Stimulated activated CD4-positive, alpha-beta T cell treated with anti-CD3 and anti-CD28 coated beads, TNF-alpha, amount 100 ng/mL, for 1 hour (primary cell): ENCODE measurements around the gene GHRHR.

Experiments used
- DNase-seq, 3 donors: peaks; one replicate each; pipeline ENCODE4 v3.0.0-alpha.2; 2020; ENCODE audit warnings: low read depth in 3 of 3, low spot score in 1 of 3

The GHRHR gene

DNA sequence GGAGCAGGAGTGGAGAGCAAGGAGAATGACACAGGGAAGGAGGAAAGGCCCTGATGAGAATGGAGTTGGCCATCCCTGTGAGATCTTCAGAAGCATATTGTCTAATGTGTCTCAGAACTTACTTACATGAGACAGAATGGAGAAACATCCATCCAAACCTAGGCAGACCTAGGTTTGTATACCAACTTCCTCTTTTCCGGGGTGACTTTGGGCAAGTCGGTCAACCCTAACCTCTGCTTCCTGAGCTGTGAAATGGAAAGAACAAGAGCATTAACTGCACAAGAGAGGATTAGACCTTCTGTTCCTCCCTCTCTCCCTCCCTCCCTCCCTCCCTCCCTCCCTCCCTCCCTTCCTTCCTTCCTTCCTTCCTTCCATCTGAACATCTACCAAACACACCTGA lies 4.5 kb downstream of the GHRHR start:
- no peak for DNase-seq

DNA sequence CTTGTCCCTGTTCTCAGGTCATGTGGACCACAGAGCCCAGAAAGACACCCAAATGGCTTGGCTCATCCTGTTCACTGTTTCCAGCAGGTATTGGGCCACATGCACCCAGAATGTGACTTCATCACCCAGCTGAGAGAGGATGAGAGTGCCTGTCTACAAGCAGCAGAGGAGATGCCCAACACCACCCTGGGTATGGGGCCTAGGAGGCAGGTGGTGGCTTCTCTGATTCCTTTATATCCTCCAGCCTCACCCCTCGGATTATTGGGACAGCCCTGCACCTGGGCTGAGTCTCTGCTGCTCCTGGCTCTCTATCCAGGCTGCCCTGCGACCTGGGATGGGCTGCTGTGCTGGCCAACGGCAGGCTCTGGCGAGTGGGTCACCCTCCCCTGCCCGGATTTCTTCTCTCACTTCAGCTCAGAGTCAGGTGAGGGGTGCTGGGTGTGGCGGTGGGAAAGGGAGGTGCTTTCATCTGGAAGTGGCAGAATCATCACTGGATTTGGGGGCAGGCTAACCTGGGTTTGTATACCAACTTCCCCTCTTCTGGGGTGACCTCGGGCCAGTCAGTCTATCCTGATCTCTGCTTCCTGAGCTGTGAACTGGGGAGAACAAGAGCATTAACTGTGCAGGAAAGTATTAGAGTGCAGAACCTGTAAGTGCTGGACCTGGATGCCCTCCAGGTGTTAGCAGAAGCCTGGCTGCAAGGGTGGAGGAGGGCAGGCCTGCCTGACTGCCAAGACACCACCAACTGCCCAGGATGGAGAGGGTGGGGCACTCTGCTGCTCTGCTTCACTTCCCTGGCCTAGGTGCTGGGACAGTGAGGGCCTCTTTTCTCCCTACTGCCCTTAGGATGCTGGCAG lies 5.2 kb downstream of the GHRHR start:
- DNase-seq: no peak

DNA sequence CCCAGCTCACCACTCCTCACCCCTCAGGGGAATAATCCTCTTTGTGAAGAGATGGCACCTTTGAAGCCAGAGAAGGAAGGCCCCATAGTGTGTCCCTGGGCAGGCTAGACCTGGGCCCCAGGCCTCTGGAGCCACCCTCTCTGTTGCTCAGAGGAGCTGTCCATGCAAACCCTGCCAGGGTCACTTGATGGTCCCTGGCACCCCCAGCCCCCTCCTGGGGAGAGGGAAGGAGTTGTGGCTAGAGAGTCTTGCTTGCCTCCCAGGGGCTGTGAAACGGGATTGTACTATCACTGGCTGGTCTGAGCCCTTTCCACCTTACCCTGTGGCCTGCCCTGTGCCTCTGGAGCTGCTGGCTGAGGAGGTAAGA lies 5.8 kb downstream of the GHRHR start:
- no peak for DNase-seq

DNA sequence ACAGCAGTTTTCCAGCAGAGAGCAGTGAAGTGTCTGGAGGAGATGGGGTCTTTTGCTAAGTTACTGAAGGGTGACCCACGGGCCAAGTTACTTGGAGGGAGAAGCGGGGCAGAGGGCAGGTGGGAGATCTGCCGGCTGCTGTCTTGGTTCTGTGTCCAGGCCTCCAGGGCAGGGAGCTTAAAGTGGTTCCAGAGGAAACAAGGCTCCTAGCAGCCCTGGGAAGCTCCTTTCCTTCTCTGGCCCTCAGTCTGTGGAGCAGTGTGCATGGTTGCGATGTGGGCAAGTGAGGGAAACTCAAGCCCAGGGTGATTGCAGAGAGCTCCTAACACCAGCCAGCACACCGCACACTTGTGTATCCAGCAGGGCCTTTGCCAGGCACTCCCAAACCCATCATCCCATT lies 6.3 kb downstream of the GHRHR start:
- DNase-seq: no peak

DNA sequence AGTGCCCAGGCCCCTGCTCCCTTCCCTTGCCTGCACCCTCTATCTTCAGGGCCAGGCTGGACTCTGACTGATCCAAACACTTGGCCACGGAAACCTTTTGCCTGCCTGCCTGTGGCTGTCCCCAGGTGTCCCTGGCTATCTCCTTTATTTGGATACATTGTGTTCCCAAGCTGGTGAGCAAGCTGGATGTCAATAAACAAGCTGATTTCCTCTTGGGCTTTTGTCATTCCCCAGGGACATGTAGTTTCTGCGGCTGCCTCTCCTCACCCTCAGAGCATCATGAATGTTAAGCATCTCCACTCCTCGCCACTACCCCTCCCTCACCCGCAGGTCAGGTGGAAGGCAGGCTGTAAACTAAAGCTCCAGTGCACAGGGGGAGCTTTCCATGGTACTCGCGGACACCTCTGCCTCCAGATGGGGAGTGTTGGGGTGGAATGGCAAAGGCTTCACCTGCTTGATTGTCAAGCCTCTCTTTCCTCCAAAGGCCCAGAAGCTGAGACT lies 6.9 kb downstream of the GHRHR start:
- no peak for DNase-seq

DNA sequence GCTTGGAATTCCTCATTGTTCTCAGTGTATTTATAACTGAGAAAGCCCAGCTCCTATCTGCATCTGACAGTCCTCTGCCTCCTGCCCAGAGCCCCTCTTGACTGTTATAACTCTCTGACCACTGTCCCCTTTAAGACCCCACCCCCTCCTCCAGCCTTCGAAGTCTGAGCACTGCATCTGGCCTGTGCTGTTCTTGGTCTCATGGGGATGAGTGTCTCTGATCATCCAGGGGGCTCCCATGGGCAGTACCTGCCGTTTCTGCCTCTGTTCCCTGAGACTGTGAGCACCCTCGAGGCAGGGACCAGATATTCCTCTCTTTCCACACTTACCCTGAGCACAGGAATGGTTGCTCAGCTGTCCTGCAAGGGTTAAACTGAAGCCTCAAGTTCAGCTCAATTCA lies 7.7 kb downstream of the GHRHR start:
- DNase-seq: no peak

DNA sequence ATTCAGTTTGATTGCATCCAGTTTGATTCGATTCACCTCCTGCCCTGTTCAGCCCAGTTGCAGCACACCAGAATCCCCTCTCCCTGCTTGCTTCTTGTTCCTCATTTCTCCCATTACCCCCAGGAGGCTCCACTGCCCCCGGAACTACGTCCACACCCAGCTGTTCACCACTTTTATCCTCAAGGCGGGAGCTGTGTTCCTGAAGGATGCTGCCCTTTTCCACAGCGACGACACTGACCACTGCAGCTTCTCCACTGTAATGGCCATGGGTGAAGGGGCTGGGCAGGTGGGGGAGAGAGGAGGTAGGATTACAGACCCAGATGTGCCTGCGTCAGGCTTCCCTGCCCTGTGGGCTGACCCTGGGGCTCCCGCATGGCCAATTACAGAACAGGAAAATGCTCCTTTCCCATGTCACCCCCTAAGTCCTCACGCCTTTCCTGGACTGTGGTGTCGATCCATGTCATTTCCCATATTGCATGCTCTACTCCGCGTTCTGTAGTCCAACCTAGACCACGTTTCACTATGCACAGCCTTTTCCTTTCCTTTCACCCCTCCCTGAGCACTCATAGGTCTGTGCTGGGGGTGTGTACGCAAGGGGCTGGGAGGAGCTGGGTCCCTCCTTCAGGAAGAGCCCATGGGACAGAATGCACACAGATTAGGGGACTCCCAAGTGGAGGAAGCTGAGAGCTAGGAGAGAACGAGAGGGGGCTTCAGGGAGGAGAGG lies 8.2 kb downstream of the GHRHR start:
- no peak for DNase-seq

DNA sequence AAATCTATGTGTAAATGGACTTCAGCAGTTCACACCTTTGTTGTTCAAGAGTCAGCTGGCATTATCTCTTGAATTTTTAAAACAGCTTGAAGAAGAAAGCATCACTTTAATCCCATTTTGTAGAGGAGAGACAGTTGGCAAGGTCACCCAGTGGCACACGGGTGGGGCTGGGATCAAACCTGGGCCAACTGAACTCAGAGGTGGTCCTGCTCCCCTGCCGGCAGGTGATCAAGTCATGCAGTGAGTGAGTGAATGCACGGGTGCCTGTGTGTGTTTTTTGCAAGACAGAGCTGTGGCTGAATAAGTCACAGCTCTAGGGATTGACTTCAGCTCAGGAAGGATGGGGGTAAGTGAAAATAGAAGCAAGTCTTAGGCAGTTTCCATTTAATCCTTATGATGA lies 9.5 kb downstream of the GHRHR start:
- DNase-seq: no peak

DNA sequence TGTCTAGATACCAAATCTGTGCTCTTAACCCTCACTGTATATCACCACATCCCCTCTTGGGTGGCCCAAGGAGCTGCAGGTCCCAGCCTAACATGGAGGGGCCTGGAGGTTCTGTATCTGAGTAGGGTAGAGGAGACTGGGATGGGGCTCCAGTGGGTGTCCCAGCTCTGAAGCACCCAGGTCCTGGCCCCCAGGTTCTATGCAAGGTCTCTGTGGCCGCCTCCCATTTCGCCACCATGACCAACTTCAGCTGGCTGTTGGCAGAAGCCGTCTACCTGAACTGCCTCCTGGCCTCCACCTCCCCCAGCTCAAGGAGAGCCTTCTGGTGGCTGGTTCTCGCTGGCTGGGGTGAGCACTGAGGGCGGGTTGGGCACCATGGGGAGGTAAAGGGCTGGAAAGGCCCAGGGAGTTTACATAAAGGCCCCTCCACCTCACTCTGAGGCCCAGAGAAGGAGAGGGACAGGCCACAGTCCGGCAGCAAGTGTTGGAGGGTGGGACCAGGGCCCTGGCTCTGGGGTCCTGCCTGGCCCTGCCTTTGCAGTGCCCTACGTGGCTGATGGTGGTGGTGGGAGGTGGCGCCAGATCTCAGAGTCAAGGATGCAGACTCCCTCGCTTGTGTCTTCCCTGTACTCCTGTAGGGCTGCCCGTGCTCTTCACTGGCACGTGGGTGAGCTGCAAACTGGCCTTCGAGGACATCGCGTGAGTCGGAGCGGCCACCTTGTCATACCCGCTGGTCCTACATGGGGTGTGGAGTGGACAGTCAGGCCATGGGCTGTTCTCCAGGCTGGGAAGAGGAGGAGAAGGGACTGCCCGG lies 10.2 kb downstream of the GHRHR start:
- no peak for DNase-seq

DNA sequence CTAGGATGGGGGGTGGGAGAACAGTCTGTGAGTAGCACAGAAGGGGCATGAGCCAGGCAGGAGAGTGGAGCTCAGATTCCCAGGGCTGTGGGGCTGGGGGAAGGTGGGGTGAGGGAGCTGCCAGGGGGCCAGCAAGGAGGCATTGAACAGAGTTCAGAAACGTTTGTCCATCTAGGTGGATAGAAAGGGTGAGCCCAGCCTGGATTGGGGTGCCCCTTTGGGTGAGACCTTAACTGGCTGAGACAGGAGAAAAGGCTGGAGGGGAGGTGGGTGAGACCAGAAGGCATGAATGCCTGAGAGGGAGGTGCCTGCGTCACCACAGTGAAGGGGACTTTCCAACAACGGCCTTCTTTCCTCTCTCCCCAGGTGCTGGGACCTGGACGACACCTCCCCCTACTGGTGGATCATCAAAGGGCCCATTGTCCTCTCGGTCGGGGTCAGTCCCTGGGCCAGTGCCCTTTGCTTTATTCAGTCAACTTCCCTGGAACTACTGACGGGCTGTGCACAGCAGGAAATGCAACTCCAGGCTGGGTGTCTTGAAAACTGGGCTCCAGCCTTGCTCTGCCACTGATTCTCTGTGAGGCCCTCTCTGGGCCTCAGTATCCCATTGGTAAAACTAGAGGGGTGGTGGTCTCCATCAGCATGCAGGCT lies 11.0 kb downstream of the GHRHR start:
- no peak for DNase-seq

DNA sequence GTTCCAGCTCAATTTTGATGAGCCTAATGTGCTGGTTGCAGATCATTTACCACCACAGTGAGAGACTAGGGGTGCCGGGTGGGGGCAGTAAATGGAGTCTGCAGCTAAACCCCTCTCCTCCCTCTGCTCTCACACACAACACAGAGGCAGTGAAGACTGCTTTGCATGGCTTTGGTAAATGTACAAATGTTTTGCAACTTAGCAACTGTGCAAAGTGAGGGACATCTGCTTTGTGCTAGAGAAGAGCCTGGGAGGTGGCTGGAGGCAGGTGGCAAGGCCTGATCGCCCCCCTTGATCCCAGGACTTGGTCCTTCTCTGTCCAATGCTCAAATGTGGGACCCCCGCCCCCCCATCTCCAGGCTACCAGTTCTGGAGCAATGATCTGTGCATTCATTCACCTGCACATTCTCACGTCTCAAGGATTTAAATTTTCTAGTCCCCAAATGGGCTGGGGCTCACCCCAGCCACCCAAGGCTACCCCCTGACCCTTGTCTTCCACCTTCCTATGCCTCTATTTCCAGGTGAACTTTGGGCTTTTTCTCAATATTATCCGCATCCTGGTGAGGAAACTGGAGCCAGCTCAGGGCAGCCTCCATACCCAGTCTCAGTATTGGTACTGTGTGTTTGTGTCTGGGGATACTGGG lies 11.6 kb downstream of the GHRHR start:
- no peak for DNase-seq

DNA sequence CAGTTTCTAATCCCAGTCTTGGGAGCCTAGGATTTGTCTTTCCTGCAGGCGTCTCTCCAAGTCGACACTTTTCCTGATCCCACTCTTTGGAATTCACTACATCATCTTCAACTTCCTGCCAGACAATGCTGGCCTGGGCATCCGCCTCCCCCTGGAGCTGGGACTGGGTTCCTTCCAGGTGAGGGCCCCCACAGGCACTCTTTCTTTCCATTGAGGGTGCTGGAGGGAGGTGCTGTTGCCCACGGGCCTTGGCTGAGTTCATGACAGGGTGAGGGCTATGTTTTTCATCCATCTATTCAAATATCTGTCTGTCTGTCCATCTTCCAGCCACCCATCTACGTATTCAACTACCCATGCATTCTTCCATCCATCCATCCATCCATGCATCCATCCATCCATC lies 12.6 kb downstream of the GHRHR start:
- no peak for DNase-seq

DNA sequence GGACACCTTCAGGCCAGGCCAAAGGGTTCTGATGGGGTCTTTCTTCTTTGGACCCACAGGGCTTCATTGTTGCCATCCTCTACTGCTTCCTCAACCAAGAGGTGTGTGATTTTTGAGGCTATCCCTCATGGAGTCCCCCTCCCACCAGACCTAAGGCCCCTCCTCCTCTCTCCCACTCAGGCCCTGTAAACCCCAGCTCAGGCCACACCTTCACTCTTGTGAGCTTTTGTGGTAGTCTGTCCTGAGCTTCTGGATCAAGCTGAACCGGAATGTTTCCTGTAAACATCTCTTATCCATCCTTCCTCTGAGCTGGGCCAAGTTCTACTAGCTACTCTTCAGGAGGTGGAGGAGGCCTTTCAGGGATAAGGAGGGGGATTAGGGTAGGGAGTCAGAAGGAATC lies 13.5 kb downstream of the GHRHR start:
- no peak for DNase-seq

DNA sequence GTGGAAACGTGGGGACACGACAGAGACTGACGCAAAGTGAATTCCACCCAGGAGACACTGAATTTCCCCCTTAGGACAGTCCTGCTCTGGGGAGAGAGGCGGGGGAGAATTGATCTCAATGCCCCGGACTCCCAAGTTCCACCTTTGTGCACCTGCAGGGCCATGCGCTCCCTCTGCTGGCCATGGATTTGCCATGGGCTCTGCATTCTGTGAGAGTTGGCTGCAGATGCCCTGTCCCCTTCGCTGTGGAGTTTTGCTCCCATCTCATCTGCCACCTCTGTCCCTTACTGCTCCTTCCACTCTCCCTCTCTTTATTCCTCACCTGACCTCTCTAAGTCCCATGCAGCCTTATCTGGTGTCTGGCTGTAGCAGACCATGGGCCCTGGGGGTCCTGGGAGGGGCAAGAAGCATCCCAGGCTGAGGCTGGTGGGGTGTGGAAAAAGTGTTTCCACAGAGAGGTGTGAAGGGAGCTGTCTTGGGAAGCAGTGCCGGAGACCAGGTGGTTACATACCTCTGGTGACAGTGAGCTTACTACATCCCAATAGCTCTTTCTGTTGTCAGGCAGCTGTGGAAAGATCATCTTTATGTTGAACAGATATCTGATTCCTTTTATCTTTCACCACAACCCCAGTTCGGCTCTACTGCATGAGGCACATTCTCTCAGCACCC lies 14.3 kb downstream of the GHRHR start:
- DNase-seq: no peak

DNA sequence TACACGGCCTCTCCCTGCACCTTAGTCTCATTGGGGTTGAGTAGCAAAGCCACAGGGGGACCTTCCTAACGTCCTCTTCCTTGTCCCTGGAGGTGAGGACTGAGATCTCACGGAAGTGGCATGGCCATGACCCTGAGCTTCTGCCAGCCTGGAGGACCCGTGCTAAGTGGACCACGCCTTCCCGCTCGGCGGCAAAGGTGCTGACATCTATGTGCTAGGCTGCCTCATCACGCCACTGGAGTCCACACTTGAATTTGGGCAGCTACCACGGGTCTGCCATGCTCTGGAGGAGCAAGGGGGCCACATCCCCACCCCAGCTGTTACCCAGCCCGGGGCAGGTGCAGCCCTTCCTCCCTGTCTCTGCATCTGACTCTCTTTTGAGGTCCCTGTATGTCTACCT lies 15.3 kb downstream of the GHRHR start:
- DNase-seq: no peak

DNA sequence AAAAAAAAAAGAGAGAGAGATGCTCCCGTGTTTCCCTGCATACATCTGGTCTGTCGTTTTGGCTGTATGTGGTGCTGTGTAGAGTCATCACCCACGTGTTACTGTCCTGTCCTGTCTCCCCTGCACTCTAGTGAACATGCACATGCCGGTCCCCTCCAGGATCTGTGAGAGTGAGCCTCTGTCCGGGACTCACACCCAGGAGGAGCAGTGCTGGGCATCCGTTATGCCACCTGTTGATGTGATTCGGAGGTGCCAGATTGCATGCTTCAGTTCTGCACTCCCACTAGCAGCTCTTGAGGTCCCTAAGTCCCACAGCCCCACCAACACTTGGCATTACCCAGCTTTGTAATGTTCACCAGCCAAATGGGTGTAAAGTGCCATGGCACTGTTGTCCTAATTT lies 16.4 kb downstream of the GHRHR start:
- no peak for DNase-seq

DNA sequence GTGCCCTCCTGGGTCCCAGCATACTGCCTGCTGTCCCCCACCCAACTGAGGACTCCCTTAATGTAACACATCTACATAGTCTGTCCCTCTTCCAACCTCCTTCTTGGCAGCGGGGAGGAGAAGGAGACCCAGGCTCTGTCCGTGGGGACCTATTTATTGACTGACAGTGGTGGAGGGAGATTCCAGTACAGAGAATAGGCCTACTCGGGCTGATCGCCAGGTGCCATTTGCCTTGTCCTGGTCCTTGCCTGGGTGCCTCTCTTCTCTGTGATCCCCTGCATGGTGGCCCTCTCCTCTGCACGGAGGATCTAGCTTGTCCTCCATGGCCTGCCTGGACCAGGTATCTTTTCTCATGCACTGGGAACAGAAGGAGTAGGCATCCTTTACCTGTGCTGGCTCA lies 17.0 kb downstream of the GHRHR start:
- no peak for DNase-seq

DNA sequence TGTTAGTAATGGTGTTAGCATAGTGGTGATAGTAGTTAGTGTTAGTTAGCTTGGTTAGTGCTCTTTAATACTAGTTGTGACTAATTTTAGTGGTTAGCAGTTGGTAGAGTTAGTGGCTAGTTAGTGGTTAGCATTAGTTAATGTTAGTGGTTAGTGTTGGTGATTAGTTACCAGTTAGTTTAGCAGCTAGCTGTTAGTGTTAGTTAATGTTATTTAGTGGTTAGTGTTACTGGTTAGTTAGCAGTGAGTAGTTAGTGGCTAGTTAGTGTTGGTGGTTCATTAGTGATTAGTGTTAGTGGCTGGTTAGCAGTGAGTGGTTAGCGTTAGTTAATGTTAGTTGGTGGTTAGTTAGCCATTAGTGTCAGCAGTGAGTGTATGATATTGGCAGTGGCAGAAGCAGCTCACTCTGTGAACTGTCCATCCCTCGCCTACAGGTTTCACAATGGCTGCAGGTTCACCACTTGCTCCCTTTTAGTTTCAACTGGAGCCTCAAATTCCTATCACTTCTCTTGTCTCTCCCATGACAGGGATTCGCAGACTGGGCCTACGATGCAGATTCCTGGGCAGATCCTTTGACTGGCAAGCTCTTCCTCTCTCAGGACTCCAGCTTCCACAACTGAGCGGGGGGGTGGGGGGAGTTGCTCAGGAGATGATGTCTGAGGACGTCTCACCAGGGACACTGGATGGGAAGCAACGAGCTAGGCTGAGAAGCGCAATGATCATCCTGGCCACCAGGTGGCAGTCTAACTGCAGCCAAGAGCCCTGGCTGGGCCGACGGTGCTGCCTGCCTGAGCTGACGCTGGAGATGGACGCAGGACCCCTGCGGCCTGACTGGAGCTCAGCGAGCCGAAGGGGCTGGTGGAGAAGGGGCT lies 19.5 kb downstream of the GHRHR start:
- DNase-seq: peak; percentile 7 to 73 (median 42)

DNA sequence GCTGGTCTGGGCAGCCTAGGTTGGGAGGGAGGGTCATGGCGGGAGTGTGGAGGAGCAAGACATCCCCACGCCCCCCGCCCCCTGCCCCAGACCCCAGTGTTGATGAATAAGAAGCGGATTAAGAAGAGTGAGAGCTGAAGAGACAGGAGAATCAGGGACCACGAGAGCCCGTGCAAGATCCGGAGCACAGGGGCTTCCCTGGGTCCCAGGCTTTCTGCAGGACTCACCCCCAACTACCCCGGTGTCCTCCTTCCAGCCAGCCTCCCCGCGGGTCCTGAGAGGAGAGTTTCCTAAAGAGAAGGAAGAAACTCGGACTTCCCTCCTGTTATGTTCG lies 20.1 kb downstream of the GHRHR start:
- no peak for DNase-seq
